ENCODE measurements around the gene DDR1.

DNA sequence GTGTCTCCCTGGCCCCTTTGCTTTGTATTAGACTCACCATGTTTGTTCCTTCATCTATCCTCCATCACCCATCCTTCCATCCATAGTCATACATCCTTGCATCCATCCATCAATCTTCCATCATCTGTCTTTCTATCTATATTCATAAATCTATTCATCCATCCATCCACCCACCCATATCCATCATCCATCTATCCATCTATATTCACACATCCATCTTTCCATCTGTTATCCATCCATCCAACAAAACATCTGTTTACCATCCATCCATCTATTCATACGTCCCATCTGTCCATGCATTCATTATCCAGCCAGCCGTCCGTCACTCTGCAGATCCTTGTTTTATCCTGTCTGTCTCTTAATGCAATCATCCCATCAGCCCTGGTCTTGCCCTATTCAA is 10.6 kb downstream of the DDR1 start:
- no peak for TF ChIP-seq POLR2A (IDR thresholded peaks at IDR 0.05)
- TF ChIP-seq, protein P1, sequence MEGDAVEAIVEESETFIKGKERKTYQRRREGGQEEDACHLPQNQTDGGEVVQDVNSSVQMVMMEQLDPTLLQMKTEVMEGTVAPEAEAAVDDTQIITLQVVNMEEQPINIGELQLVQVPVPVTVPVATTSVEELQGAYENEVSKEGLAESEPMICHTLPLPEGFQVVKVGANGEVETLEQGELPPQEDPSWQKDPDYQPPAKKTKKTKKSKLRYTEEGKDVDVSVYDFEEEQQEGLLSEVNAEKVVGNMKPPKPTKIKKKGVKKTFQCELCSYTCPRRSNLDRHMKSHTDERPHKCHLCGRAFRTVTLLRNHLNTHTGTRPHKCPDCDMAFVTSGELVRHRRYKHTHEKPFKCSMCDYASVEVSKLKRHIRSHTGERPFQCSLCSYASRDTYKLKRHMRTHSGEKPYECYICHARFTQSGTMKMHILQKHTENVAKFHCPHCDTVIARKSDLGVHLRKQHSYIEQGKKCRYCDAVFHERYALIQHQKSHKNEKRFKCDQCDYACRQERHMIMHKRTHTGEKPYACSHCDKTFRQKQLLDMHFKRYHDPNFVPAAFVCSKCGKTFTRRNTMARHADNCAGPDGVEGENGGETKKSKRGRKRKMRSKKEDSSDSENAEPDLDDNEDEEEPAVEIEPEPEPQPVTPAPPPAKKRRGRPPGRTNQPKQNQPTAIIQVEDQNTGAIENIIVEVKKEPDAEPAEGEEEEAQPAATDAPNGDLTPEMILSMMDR (IDR thresholded peaks at IDR 0.05): no peak
